Measurements from ENCODE around the gene AQP7. TPM values are rescaled to one million over a fixed set of nuclear protein-coding genes. Genes with fewer than 3 reads are reported as not detected.
"Not testable (repeated sequence)": the region's sequence is repeated elsewhere in the genome, so short reads cannot be mapped to it uniquely, and the experiment has no call there.

Gene AQP7
- total RNA-seq (1 to 10 TPM; 1.5 to 8.3 TPM), polyA plus RNA-seq (ENCODE audit: insufficient read length in 6 of 6) (1 to 10 TPM; 2.1 to 5.4 (median 3.3) TPM)
- long read RNA-seq, donor 1, partial matches to known transcripts, result 0 of 2 reads
- long read RNA-seq, donor 1, other reads (novel, unspliced or antisense), result 0 of 2 reads
- long read RNA-seq, donor 2, result 0 reads
- long read RNA-seq, donor 3, result 0 reads
- long read RNA-seq, donor 4, partial matches to known transcripts, result 1 of 3 reads
- long read RNA-seq, donor 4, other reads (novel, unspliced or antisense), result 2 of 3 reads
- long read RNA-seq, donor 5, partial matches to known transcripts, result 0 of 2 reads
- long read RNA-seq, donor 5, other reads (novel, unspliced or antisense), result 0 of 2 reads
- long read RNA-seq, donor 6, result 0 reads
- long read RNA-seq, donor 7, result 0 reads
- long read RNA-seq, donor 8, result 0 reads
- long read RNA-seq, donor 9, result 0 reads
- long read RNA-seq, donor 10, partial matches to known transcripts, result 1 of 1 reads
- long read RNA-seq, donor 10, other reads (novel, unspliced or antisense), result 0 of 1 reads
- long read RNA-seq, donor 11, result 0 reads
- long read RNA-seq, donor 12, result 0 reads

DNA sequence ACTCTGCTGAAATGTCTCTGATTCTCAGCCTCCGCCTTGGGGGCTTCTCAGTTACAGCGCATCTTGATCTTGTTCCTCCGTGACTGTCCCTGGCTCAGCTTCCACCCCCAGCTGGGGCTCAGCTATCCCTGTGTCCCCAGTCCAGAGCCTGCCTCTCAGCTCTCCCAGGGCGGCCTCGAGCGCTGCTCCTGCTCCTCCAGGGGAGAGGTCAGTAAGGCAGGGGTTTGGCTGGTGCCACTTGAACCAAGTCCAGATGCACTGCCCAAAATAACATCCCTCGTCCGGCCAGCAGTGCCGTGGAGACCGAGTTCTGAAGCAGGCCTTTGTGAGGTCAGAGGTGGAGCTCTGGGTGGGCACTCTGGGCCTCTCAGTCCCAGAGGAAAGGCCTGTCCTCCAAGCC lies at the start of gene AQP7:
AQP7 (minus strand) TSS at position 198 of the 400 bp plus-strand sequence. CDS start 1,306 bp downstream, outside the sequence.
- ATAC-seq; H3K4me3 ChIP-seq; H3K36me3 ChIP-seq; H3K27ac ChIP-seq; H3K27me3 ChIP-seq; intact Hi-C loops (cut with DNase I); H3K9me3 ChIP-seq: not testable (repeated sequence)
- H3K4me1 ChIP-seq, result peaks cover 5 to 14% of the 10 kb centered on the region in 2 donors
- peak in 1 of 4 donors; percentile 68 for DNase-seq

DNA sequence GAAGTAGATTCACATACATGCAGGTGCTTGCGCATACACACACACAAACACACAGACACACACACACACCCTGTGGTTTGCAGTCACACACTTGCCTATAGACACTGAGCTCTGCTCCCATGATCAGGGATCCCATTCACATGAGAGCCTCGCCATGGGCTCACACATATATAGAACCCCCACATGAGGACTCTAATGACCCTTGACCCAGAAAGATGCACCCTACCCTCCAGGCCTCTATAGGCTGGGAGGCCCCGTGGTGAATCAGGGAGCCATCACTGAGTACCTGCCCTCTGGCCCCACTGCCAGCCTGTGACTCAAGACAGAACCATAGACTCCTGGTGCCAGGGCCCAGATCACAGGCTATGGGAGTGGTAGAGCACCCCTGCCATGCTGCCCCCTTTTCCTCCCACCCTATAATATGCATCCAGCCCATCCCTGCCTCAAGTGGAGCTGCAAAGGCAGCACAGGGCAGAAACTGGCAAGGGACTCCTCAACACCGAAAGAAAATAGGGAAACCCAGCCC lies 48.3 kb upstream of the AQP7 start:
- H3K4me1 ChIP-seq, result peaks cover 13 to 33% of the 10 kb centered on the region in 2 donors
- H3K27me3 ChIP-seq, result peaks cover 0 to 18% of the 10 kb centered on the region in 2 donors

DNA sequence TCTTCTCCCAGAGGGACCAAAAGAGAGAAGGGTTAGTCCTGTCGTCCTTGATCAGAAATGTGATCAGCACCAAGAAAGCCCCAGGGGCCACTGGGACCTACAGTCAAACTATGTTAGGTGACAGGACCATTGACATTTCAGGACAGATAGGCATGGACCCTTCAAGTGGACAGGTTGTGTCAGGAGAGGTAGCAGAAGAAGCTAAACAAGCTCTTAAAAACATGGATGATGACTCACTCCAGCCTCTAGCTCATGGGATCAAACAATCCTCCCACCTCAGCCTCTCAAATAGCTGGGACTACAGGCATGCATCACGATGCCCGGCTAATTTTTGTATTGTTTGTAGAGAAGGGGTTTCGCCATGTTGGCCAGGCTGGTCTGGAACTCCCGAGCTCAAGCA lies 47.3 kb upstream of the AQP7 start:
- Histone ChIP-seq H3K36me3 (no peaks in the 10 kb centered on the region), H3K27me3 (peaks cover 0 to 18% of the 10 kb centered on the region in 2 donors), H3K27ac (no peak overlapping the region), H3K4me1 (peaks cover 13 to 34% of the 10 kb centered on the region in 2 donors), H3K4me3 (no peak overlapping the region), H3K9me3 (no peaks in the 10 kb centered on the region)
- ATAC-seq (no peak), DNase-seq (no peak)
- TF ChIP-seq, protein P1, sequence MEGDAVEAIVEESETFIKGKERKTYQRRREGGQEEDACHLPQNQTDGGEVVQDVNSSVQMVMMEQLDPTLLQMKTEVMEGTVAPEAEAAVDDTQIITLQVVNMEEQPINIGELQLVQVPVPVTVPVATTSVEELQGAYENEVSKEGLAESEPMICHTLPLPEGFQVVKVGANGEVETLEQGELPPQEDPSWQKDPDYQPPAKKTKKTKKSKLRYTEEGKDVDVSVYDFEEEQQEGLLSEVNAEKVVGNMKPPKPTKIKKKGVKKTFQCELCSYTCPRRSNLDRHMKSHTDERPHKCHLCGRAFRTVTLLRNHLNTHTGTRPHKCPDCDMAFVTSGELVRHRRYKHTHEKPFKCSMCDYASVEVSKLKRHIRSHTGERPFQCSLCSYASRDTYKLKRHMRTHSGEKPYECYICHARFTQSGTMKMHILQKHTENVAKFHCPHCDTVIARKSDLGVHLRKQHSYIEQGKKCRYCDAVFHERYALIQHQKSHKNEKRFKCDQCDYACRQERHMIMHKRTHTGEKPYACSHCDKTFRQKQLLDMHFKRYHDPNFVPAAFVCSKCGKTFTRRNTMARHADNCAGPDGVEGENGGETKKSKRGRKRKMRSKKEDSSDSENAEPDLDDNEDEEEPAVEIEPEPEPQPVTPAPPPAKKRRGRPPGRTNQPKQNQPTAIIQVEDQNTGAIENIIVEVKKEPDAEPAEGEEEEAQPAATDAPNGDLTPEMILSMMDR (IDR thresholded peaks at IDR 0.05), result no peak
- intact Hi-C loops (cut with DNase I), result loop anchor here in 1 of 2 donors (10.0 kb wide), 1 partner anchor 75 kb away; no protein-coding TSS in a partner anchor

More for the DNA sequence above, 48.3 kb upstream of the AQP7 start:
- intact Hi-C loops (cut with DNase I), result loop anchor here in 1 of 2 donors (10.0 kb wide), 1 partner anchor 76 kb away; no protein-coding TSS in a partner anchor
- no peak for ATAC-seq
- DNase-seq, result no peak
- no peaks in the 10 kb centered on the region for H3K36me3 ChIP-seq
- no peak overlapping the region for H3K4me3 ChIP-seq
- no peaks in the 10 kb centered on the region for H3K9me3 ChIP-seq
- no peak overlapping the region for H3K27ac ChIP-seq
- TF ChIP-seq, protein P1 (IDR thresholded peaks at IDR 0.05), result no peak

DNA sequence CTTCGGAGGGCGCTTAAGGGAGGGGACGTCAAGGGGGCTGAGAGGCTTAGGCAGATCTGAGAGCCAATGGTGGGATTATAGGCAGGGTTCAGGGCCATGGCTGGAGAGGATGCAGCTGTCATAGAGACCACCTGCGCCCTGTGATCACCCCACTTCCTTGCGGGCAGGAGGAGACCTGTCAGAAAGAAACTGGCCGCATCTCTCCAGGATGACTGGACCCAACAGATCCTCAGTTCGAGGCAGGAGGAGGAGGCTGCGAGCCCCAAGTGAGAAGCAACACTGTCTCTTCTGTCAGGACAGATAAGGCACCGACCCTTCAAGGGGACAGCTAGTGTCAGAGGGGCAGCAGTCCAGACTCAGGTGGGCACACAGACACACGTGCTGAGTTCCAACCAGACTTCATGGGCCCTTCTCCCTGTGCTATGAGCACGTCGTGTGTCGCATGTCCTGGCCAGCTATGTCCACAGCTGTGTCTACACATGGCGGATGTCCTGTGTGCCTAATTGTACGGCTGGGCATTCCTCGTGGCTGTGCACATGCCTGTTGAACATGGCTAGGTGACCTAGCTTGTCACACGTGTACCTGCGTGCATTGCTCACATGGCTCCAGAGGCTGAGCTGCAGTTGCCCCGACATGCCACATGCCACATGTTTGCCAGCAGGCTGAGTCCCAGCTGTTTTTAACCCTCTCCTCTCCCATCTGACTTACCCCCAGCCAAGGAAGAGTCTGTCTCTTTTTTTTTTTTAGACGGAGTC lies 45.6 kb upstream of the AQP7 start:
- Histone ChIP-seq H3K4me1 (peaks cover 11 to 34% of the 10 kb centered on the region in 2 donors), H3K4me3 (peak overlapping the region; percentile 45 to 46), H3K27me3 (peaks cover 0 to 18% of the 10 kb centered on the region in 2 donors), H3K36me3 (peaks cover 0 to 7% of the 10 kb centered on the region in 2 donors), H3K27ac (peak overlapping the region; percentile 73 to 81), H3K9me3 (no peaks in the 10 kb centered on the region)
- DNase-seq, result no peak
- TF ChIP-seq, protein P1 (IDR thresholded peaks at IDR 0.05), result no peak
- intact Hi-C loops (cut with DNase I), result no loop called here
- ATAC-seq, result no peak
